NCI-H748 (cell line): ENCODE measurements around the gene PPFIA3.
A peak's percentile ranks its signal among the peaks of the same experiment; 100 is the strongest.

Experiments used
- DNase-seq: peaks from one replicate; lab custom pipeline; 2025; ENCODE audit not compliant: unreplicated experiment; lab: John Stamatoyannopoulos, UW

Gene PPFIA3

GRCh38 chr19:49148784-49149651, 29.7 kb downstream of the PPFIA3 start:
- peak; percentile 96 for DNase-seq

GRCh38 chr19:49149652-49150105, 30.3 kb downstream of the PPFIA3 start:
- peak; percentile 92 for DNase-seq

GRCh38 chr19:49150106-49150943, 31.0 kb downstream of the PPFIA3 start:
- peak; percentile 94 for DNase-seq

- DNase-seq, result no peak
Observed at GRCh38 chr19:49150944-49151243, 31.6 kb downstream of the PPFIA3 start.

GRCh38 chr19:49151267-49152118, 32.1 kb downstream of the PPFIA3 start:
- peak; percentile 96 for DNase-seq

GRCh38 chr19:49152119-49152550, 32.8 kb downstream of the PPFIA3 start:
- DNase-seq, result no peak

- DNase-seq, result no peak
Observed at GRCh38 chr19:49153167-49153809, 33.9 kb downstream of the PPFIA3 start.

GRCh38 chr19:49154279-49154678, 34.9 kb downstream of the PPFIA3 start:
- no peak for DNase-seq

GRCh38 chr19:49155005-49155819, 35.9 kb downstream of the PPFIA3 start, which contains the start of gene HRC:
Gene HRC, minus strand, starts transcription at chr19:49155396. Its CDS starts 159 bp downstream, at chr19:49155237.
- no peak for DNase-seq

GRCh38 chr19:49155820-49156346, 36.5 kb downstream of the PPFIA3 start:
- no peak for DNase-seq

- peak; percentile 94 for DNase-seq
Observed at GRCh38 chr19:49157445-49158224, 38.3 kb downstream of the PPFIA3 start, which contains the start of gene TRPM4. Gene TRPM4, plus strand, starts transcription at chr19:49157792. Its CDS starts 75 bp downstream, at chr19:49157867.

GRCh38 chr19:49160450-49161189, 41.3 kb downstream of the PPFIA3 start:
- DNase-seq, result no peak

GRCh38 chr19:49161987-49162386, 42.6 kb downstream of the PPFIA3 start:
- no peak for DNase-seq

GRCh38 chr19:49165111-49165750, 45.9 kb downstream of the PPFIA3 start:
- DNase-seq, result no peak

- DNase-seq, result no peak
Observed at GRCh38 chr19:49165865-49166301, 46.5 kb downstream of the PPFIA3 start.

GRCh38 chr19:49167857-49168409, 48.6 kb downstream of the PPFIA3 start:
- no peak for DNase-seq

GRCh38 chr19:49168421-49168820, 49.1 kb downstream of the PPFIA3 start:
- DNase-seq, result no peak
